ENCODE data around the gene KCNJ13. TPM values are rescaled to one million over a fixed set of nuclear protein-coding genes. Genes with fewer than 3 reads are reported as not detected.

Gene KCNJ13
- total RNA-seq, 1 experiment from 2014 or later = not detected

GRCh38 chr2:232728785-232729184, 47.6 kb downstream of the KCNJ13 start:
- Histone ChIP-seq H3K9me3 (ENCODE audit: control insufficient read depth in 1 of 2, insufficient read depth in 1 of 2, low read depth in 1 of 2, low read length in 2 of 2) (no peaks in the 10 kb centered on the region), H2AFZ (ENCODE audit: low read depth, low read length, poor library complexity, severe bottlenecking) (no peak overlapping the region), H3K9ac (ENCODE audit: low read length) (no peak overlapping the region), H4K20me1 (ENCODE audit: insufficient read depth) (no peaks in the 10 kb centered on the region; the same call in 1 of the 2 replicates), H3K9me2 (ENCODE audit: insufficient read depth) (no peaks in the 10 kb centered on the region), H3K4me2 (ENCODE audit: low read length) (no peak overlapping the region), H3K4me3 (replicated peaks in 1 of 2; ENCODE audit: low read depth in 1 of 2, low read length in 2 of 2) (no peak overlapping the region), H3K36me3 (ENCODE audit: control insufficient read depth in 1 of 2, insufficient read depth in 2 of 2, low read length in 2 of 2) (peaks cover 2 to 7% of the 10 kb centered on the region in 2 experiments; a peak in 2 of 4 replicates), H3K27me3 (ENCODE audit: insufficient read depth, low read length) (no peaks in the 10 kb centered on the region), H3K27ac (ENCODE audit: low read depth, low read length) (no peak overlapping the region), H3K79me2 (ENCODE audit: insufficient read depth, low read length) (peaks cover 87% of the 10 kb centered on the region), H3K4me1 (ENCODE audit: control insufficient read depth in 1 of 2, insufficient read depth in 2 of 2, low read length in 2 of 2) (no peaks in the 10 kb centered on the region)
- ATAC-seq (no peak), DNase-seq (ENCODE audit: low read depth, low spot score) (no peak)
- ChIA-PET RAD21 (ENCODE audit: low non-redundant PET in 1 of 2, low total read pairs in 2 of 2, uncharacterized antibody in 2 of 2, unreplicated experiment in 2 of 2) (no interaction called here), POLR2A (no interaction called here), CTCF (no interaction called here)
- no peak for TF ChIP-seq REST (IDR thresholded peaks at IDR 0.05; ENCODE audit: low read depth)
- TF ChIP-seq ATF3 (IDR thresholded peaks at IDR 0.05) = no peak
- no peak for TF ChIP-seq ZNF274 (IDR thresholded peaks at IDR 0.05; ENCODE audit: low read depth, low read length)
- no peak for TF ChIP-seq ZFX (IDR thresholded peaks at IDR 0.05)
- TF ChIP-seq JUND (IDR thresholded peaks at IDR 0.05) = no peak
- no peak for TF ChIP-seq YY1 (IDR thresholded peaks at IDR 0.05; ENCODE audit: extremely low read depth, insufficient replicate concordance, low read depth, low read length)
- no peak for TF ChIP-seq TCF7L2 (IDR thresholded peaks at IDR 0.05; ENCODE audit: borderline replicate concordance, extremely low read depth, insufficient read depth, insufficient read length)
- TF ChIP-seq CTCF (IDR thresholded peaks at IDR 0.05 in 2 of 3, conservative IDR thresholded peaks at IDR 0.05 in 1 of 3; ENCODE audit: borderline replicate concordance in 1 of 3, insufficient read depth in 1 of 3, low read depth in 2 of 3, low read length in 2 of 3) = no peak
- no peak for TF ChIP-seq POLR2A (IDR thresholded peaks at IDR 0.05; ENCODE audit: borderline replicate concordance, extremely low read depth, insufficient read depth, insufficient read length)
- TF ChIP-seq CEBPB (IDR thresholded peaks at IDR 0.05; ENCODE audit: low read depth) = no peak
- TF ChIP-seq SIN3A (IDR thresholded peaks at IDR 0.05; ENCODE audit: low read depth) = no peak
- intact Hi-C loops (cut with micrococcal nuclease) = no loop called here
- BruUV-seq (replicated peaks) = no TSS peak
